ENCODE measurements around the gene HSPA9.

DNA sequence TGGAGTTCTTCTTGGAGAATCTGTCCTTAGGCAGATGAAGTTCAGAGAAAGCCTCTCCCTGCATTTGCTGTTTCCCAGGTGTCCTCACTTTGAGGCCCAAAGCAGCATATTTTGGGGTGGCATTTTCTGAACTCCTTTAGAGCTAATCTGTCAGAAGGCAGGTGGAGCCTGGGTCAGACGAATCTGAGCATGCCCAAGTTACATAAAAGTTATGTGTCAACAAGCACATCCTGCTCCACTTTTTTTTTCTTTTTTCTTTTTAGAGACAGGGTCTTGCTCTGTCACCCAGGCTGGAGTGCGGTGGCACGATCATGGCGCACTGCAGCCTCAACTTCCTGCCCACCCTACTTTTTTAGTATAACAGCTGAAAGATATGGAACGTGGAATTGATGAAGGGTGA lies 41.3 kb upstream of the HSPA9 start:
- TF ChIP-seq POLR2AphosphoS5 (IDR thresholded peaks at IDR 0.05) (no peak), POLR2A (IDR thresholded peaks at IDR 0.05) (no peak), EP300 (IDR thresholded peaks at IDR 0.05) (no peak)
- TF ChIP-seq, protein P1, sequence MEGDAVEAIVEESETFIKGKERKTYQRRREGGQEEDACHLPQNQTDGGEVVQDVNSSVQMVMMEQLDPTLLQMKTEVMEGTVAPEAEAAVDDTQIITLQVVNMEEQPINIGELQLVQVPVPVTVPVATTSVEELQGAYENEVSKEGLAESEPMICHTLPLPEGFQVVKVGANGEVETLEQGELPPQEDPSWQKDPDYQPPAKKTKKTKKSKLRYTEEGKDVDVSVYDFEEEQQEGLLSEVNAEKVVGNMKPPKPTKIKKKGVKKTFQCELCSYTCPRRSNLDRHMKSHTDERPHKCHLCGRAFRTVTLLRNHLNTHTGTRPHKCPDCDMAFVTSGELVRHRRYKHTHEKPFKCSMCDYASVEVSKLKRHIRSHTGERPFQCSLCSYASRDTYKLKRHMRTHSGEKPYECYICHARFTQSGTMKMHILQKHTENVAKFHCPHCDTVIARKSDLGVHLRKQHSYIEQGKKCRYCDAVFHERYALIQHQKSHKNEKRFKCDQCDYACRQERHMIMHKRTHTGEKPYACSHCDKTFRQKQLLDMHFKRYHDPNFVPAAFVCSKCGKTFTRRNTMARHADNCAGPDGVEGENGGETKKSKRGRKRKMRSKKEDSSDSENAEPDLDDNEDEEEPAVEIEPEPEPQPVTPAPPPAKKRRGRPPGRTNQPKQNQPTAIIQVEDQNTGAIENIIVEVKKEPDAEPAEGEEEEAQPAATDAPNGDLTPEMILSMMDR (IDR thresholded peaks at IDR 0.05), result no peak

All from stomach (tissue), 4 donors.